ENCODE measurements around the gene KAZN.

- TF ChIP-seq, protein P1, sequence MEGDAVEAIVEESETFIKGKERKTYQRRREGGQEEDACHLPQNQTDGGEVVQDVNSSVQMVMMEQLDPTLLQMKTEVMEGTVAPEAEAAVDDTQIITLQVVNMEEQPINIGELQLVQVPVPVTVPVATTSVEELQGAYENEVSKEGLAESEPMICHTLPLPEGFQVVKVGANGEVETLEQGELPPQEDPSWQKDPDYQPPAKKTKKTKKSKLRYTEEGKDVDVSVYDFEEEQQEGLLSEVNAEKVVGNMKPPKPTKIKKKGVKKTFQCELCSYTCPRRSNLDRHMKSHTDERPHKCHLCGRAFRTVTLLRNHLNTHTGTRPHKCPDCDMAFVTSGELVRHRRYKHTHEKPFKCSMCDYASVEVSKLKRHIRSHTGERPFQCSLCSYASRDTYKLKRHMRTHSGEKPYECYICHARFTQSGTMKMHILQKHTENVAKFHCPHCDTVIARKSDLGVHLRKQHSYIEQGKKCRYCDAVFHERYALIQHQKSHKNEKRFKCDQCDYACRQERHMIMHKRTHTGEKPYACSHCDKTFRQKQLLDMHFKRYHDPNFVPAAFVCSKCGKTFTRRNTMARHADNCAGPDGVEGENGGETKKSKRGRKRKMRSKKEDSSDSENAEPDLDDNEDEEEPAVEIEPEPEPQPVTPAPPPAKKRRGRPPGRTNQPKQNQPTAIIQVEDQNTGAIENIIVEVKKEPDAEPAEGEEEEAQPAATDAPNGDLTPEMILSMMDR (conservative IDR thresholded peaks at IDR 0.05; ENCODE audit: low read length): no peak
- TF ChIP-seq EZH2phosphoT487 (IDR thresholded peaks at IDR 0.05; ENCODE audit: borderline replicate concordance): no peak
Observed at GRCh38 chr1:14597343-14598006, 1.0 kb upstream of the KAZN start.
